ENCODE measurements around the gene TMCO2. TPM values are rescaled to one million over a fixed set of nuclear protein-coding genes. Genes with fewer than 3 reads are reported as not detected.

Gene TMCO2
- total and polyA plus RNA-seq, 10 donors: 0.38 to 0.48 TPM; not detected in 8

DNA sequence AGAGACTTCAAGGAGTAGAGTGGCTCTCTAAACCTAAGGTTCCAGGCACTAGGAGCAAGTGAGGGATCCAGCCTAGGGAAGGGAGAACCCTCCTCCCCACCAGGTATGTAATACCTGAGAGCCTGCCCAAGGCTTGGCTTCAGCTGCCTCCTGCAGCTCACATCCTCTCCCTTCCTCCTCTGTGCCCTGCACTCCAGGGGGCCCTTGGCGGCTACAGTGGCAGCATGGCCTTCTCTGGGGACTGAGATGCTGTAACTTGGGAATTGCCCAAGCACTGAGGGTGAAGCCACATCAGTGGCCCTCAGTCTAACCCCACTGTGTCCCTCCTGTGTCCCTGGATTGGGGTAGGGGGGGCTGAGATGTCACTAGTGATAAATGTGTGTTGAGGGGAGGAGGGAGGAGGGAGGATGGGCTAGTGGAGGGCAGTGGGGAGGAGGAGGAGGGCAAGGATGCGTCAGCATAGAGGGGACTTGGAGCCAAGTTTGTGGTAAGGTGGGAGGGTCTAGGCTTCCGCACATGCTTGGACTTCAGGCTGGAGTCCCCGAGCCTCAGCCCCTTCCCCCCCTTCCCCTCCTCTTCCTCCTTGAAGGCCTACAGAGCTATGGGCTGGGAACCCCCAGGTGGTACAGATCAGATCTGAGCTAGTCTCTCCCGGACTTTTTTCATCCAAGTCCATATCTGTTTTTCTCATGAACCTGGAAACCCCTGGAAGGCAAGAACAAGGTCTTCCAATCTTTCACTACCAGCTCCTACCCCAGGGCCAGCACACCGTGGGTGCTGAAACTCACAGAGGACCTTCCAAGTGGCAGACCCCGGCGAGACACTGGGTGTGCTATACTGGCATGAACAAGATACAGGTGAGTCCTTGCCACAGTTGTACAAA, 51.9 kb downstream of the TMCO2 start:
- Histone ChIP-seq H3K27me3 (replicated peaks in 1 of 7) (peaks cover 0 to 12% (median 0%) of the 10 kb centered on the region in 7 donors), H3K9me3 (no peaks in the 10 kb centered on the region), H3K4me1 (no peaks in the 10 kb centered on the region), H3K27ac (no peak overlapping the region), H3K36me3 (peaks cover 0 to 14% (median under 1%) of the 10 kb centered on the region in 6 donors), H3K4me3 (no peak overlapping the region)
- 49 to 60% (median 53%) methylated on average over 8 of the region's 8 CpGs for WGBS, 5 donors
- intact Hi-C loops (cut with DNase I; ENCODE audit: low total_unique reads): no loop called here
- no peak for DNase-seq
- TF ChIP-seq POLR2AphosphoS5 (IDR thresholded peaks at IDR 0.05) (no peak), POLR2A (IDR thresholded peaks at IDR 0.05) (no peak)
- TF ChIP-seq, protein P1, sequence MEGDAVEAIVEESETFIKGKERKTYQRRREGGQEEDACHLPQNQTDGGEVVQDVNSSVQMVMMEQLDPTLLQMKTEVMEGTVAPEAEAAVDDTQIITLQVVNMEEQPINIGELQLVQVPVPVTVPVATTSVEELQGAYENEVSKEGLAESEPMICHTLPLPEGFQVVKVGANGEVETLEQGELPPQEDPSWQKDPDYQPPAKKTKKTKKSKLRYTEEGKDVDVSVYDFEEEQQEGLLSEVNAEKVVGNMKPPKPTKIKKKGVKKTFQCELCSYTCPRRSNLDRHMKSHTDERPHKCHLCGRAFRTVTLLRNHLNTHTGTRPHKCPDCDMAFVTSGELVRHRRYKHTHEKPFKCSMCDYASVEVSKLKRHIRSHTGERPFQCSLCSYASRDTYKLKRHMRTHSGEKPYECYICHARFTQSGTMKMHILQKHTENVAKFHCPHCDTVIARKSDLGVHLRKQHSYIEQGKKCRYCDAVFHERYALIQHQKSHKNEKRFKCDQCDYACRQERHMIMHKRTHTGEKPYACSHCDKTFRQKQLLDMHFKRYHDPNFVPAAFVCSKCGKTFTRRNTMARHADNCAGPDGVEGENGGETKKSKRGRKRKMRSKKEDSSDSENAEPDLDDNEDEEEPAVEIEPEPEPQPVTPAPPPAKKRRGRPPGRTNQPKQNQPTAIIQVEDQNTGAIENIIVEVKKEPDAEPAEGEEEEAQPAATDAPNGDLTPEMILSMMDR (IDR thresholded peaks at IDR 0.05 in 8 of 11, conservative IDR thresholded peaks at IDR 0.05 in 3 of 11): no peak

DNA sequence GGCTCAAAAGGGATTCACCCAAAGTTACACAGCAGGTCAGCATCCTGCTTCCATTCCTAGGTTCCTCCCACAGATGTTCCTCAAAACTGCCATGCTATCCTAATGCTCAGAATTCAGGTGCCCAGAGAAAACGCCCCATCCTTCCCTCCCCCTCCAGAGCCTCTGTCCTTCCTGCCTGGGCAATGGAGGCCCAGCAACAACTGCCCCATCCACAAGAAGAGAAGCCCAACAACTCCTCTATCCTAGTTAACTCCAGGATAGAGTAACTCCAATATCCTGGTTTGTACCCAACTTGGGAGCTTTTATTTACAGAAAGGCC, 52.5 kb downstream of the TMCO2 start:
- H3K4me3 ChIP-seq: no peak overlapping the region
- H3K27me3 ChIP-seq (replicated peaks in 1 of 7): peaks cover 0 to 12% (median 0%) of the 10 kb centered on the region in 7 donors
- H3K36me3 ChIP-seq: peaks cover 0 to 13% (median 0%) of the 10 kb centered on the region in 6 donors
- intact Hi-C loops (cut with DNase I; ENCODE audit: low total_unique reads): no loop called here
- 63 to 93% (median 80%) methylated on average over 1 of the region's 1 CpG for WGBS, 5 donors
- no peak for DNase-seq
- H3K9me3 ChIP-seq: no peaks in the 10 kb centered on the region
- no peak overlapping the region for H3K27ac ChIP-seq
- H3K4me1 ChIP-seq: no peaks in the 10 kb centered on the region
- TF ChIP-seq POLR2A (IDR thresholded peaks at IDR 0.05) (no peak), POLR2AphosphoS5 (IDR thresholded peaks at IDR 0.05) (no peak)
- TF ChIP-seq, protein P1 (IDR thresholded peaks at IDR 0.05 in 8 of 11, conservative IDR thresholded peaks at IDR 0.05 in 3 of 11): no peak

GRCh38 chr1:40300651-40301050, 52.9 kb downstream of the TMCO2 start:
- H3K27ac ChIP-seq: no peak overlapping the region
- peaks cover 0 to 13% (median 0%) of the 10 kb centered on the region in 6 donors for H3K36me3 ChIP-seq
- TF ChIP-seq POLR2A (IDR thresholded peaks at IDR 0.05) (no peak), POLR2AphosphoS5 (IDR thresholded peaks at IDR 0.05) (no peak)
- TF ChIP-seq, protein P1 (IDR thresholded peaks at IDR 0.05 in 8 of 11, conservative IDR thresholded peaks at IDR 0.05 in 3 of 11): no peak
- WGBS, 5 donors: 91 to 98% (median 94%) methylated on average over 9 of the region's 9 CpGs
- peaks cover 0 to 12% (median 0%) of the 10 kb centered on the region in 7 donors for H3K27me3 ChIP-seq (replicated peaks in 1 of 7)
- H3K4me1 ChIP-seq: no peaks in the 10 kb centered on the region
- H3K9me3 ChIP-seq: no peaks in the 10 kb centered on the region
- no peak for DNase-seq
- no peak overlapping the region for H3K4me3 ChIP-seq
- intact Hi-C loops (cut with DNase I; ENCODE audit: low total_unique reads): no loop called here

DNA sequence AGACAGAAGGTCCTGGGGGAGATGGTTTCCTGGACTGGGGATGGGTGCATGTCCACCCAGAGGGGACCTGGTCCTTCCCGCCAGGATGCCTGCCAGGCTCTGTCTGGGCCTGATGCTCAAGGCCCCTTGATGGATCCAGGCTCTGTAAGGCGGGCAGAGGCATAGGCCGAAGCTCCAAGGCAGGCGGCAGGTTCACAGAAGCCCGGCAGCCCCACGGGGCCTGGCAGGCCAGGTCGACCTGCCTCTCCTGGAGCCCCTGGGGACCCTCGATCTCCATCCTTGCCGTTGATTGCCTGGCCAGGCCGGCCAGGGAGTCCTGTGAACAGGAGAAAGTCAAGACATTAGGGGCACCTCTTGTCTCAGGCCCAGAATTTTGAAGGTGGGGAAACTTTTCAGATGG, 53.3 kb downstream of the TMCO2 start:
- TF ChIP-seq POLR2A (IDR thresholded peaks at IDR 0.05): no peak
- TF ChIP-seq POLR2AphosphoS5 (IDR thresholded peaks at IDR 0.05): no peak
- TF ChIP-seq, protein P1 (IDR thresholded peaks at IDR 0.05 in 8 of 11, conservative IDR thresholded peaks at IDR 0.05 in 3 of 11): no peak
- Histone ChIP-seq H3K4me1 (no peaks in the 10 kb centered on the region), H3K27ac (no peak overlapping the region), H3K4me3 (no peak overlapping the region), H3K36me3 (peaks cover 0 to 13% (median 0%) of the 10 kb centered on the region in 6 donors), H3K27me3 (replicated peaks in 1 of 7) (peaks cover 0 to 12% (median 0%) of the 10 kb centered on the region in 7 donors), H3K9me3 (no peaks in the 10 kb centered on the region)
- WGBS, 5 donors: 90 to 97% (median 92%) methylated on average over 10 of the region's 10 CpGs
- intact Hi-C loops (cut with DNase I; ENCODE audit: low total_unique reads): no loop called here
- no peak for DNase-seq
